A549 (cell line): ENCODE results near the gene ZNF521. TPM values are rescaled to one million over a fixed set of nuclear protein-coding genes. Genes with fewer than 3 reads are reported as not detected.

Experiments
- ATAC-seq, 2 experiments: fragments of 200-7000 bp in 1 of 2; fragments of >200 bp in 1 of 2; cut with Nextera tagmentation in 1 of 2; cut with Tn5 transposase in 1 of 2; 3 replicates each; pipeline versions ENCODE4 v1.8.0 to v1.9.1; 2018 to 2020; ENCODE audit warnings: mild to moderate bottlenecking in 1 of 2, moderate library complexity in 1 of 2
- CTCF ChIA-PET: fragments of 300-600 bp; sonication (Branson Sonifier 250); formaldehyde crosslinking; extraction: SDS; loops from one replicate; lab custom pipeline; 2021; ENCODE audit warnings: antibody characterized with exemption, inconsistent platforms; lab: Yijun Ruan, JAX
- POLR2A ChIA-PET: fragments of 350-600 bp; formaldehyde crosslinking; extraction: SDS; loops from one replicate; lab custom pipeline; 2021; ENCODE audit warnings: antibody characterized with exemption, inconsistent platforms; lab: Yijun Ruan, JAX
- DNase-seq, 2 experiments: peaks; one replicate each; pipeline versions ENCODE4 v3.0.0 to v3.0.0-alpha.2; 2011 to 2016; ENCODE audit warnings: low read depth in 1 of 2, low spot score in 1 of 2
- FAIRE-seq: peaks from 2 replicates; lab custom pipeline; 2011; peaks lifted over from hg19 to GRCh38; lab: Jason Lieb, UNC
- H3K27ac ChIP-seq, 2 experiments: fragments of >200 bp; sonication (Bioruptor Twin); formaldehyde crosslinking; 3 replicates each; pipeline ENCODE4 v1.5.1; 2016 to 2017
- H3K4me1 ChIP-seq: fragments of >200 bp; sonication (Bioruptor Twin); formaldehyde crosslinking; 3 replicates; pipeline ENCODE4 v1.6.1; 2016
- H3K4me2 ChIP-seq: fragments of >200 bp; sonication (Bioruptor Twin); formaldehyde crosslinking; 3 replicates; pipeline ENCODE4 v1.6.1; 2016
- H3K4me3 ChIP-seq: fragments of >200 bp; sonication (Bioruptor Twin); formaldehyde crosslinking; 3 replicates; pipeline ENCODE4 v1.5.1; 2016
- H3K9me3 ChIP-seq: fragments of >200 bp; sonication (Bioruptor Twin); formaldehyde crosslinking; 3 replicates; pipeline ENCODE4 v1.6.1; 2016
- CBX2 ChIP-seq: fragments of 200-600 bp; sonication (generic); IDR thresholded peaks from 2 replicates; pipeline ENCODE4 v1.6.1; 2016; ENCODE audit warnings: low read depth, mild to moderate bottlenecking, borderline replicate concordance
- CBX8 ChIP-seq: fragments of 200-600 bp; sonication (generic); IDR thresholded peaks from 2 replicates; pipeline ENCODE4 v1.6.1; 2016
- CHD4 ChIP-seq: fragments of 200-600 bp; sonication (generic); IDR thresholded peaks from 2 replicates; pipeline ENCODE4 v1.6.1; 2016; ENCODE audit warnings: antibody characterized with exemption, mild to moderate bottlenecking, borderline replicate concordance
- FOXS1 ChIP-seq: fragments of 250-450 bp; sonication (Bioruptor Pico); IDR thresholded peaks from 2 replicates; pipeline ENCODE4 v1.5.0; 2020; ENCODE audit warnings: mild to moderate bottlenecking, moderate library complexity
- HOXA7 ChIP-seq: fragments of 250-450 bp; sonication (Bioruptor Pico); IDR thresholded peaks from 2 replicates; pipeline ENCODE4 v1.5.0; 2020; ENCODE audit warnings: mild to moderate bottlenecking, moderate library complexity
- HOXB13 ChIP-seq: fragments of 250-450 bp; sonication (Bioruptor Pico); IDR thresholded peaks from 2 replicates; pipeline ENCODE4 v1.5.0; 2020; ENCODE audit warnings: low read depth, mild to moderate bottlenecking, moderate library complexity
- HOXB5 ChIP-seq: fragments of 250-450 bp; sonication (Bioruptor Pico); IDR thresholded peaks from 2 replicates; pipeline ENCODE4 v1.5.0; 2020; ENCODE audit warnings: mild to moderate bottlenecking, moderate library complexity
- KDM5A ChIP-seq: fragments of 200-600 bp; sonication (generic); IDR thresholded peaks from 2 replicates; pipeline ENCODE4 v1.6.1; 2016; ENCODE audit warnings: antibody characterized with exemption, mild to moderate bottlenecking
- POLR2A ChIP-seq: IDR thresholded peaks from 2 replicates; pipeline ENCODE4 v1.6.1; 2012; ENCODE audit warnings: mild to moderate bottlenecking, low read length
- RAD21 ChIP-seq, 2 experiments: fragments of >200 bp in 1 of 2; sonication (Bioruptor Twin) in 1 of 2; formaldehyde crosslinking in 1 of 2; IDR thresholded peaks in 1 of 2; conservative IDR thresholded peaks in 1 of 2; 2 replicates in 1 of 2; 3 replicates in 1 of 2; pipeline ENCODE4 v1.6.1; 2012 to 2018; ENCODE audit warnings: inconsistent platforms in 1 of 2
- RNF2 ChIP-seq: fragments of 200-600 bp; sonication (generic); IDR thresholded peaks from 2 replicates; pipeline ENCODE4 v1.6.1; 2016; ENCODE audit warnings: low read depth, mild to moderate bottlenecking, antibody characterized with exemption, moderate library complexity, borderline replicate concordance
- TFCP2L1 ChIP-seq: fragments of 250-450 bp; sonication (Bioruptor Pico); IDR thresholded peaks from 2 replicates; pipeline ENCODE4 v1.5.0; 2021; ENCODE audit warnings: mild to moderate bottlenecking
- TP53 ChIP-seq: fragments of 250-450 bp; sonication (Bioruptor Pico); IDR thresholded peaks from 2 replicates; pipeline ENCODE4 v1.5.0; 2021; ENCODE audit warnings: mild to moderate bottlenecking, moderate library complexity
- ZC3H11A ChIP-seq: fragments of 450-650 bp; IDR thresholded peaks from 2 replicates; pipeline ENCODE4 v1.6.1; 2014; ENCODE audit warnings: antibody characterized with exemption, mild to moderate bottlenecking
- ZFP36 ChIP-seq: fragments of 450-650 bp; IDR thresholded peaks from 2 replicates; pipeline ENCODE4 v1.6.1; 2014; ENCODE audit warnings: borderline replicate concordance; ENCODE audit not compliant: partially characterized antibody
- WGBS: methylation state at CpG from one replicate; pipeline ENCODE4 v1.1.6; 2017; ENCODE audit errors: missing lambda C conversion rate; 5-methylcytosine and 5-hydroxymethylcytosine counted together
- polyA plus RNA-seq, 4 experiments: library from polyadenylated mRNA; depleted of rRNA in 3 of 4; stranded (reverse); fragments of >200 nt; fragmentation: RNase III in 1 of 4; extraction: RNeasy Plus Mini Kit Qiagen cat#74134 plus additional on column Dnase treatment in 1 of 4; gene quantifications; 2 replicates in 3 of 4; 3 replicates in 1 of 4; pipeline ENCODE4 v1.2.3, GENCODE V29; 2011 to 2017
- TF ChIP-seq, protein P1 (sequence below): fragments of 200-600 bp; sonication (generic); IDR thresholded peaks from 2 replicates; pipeline ENCODE4 v1.6.1; 2016; ENCODE audit warnings: antibody characterized with exemption, mild to moderate bottlenecking, moderate library complexity
- TF ChIP-seq, protein P2 (sequence below): fragments of 450-650 bp; IDR thresholded peaks from 2 replicates; pipeline ENCODE4 v1.6.1; 2014; ENCODE audit warnings: antibody characterized with exemption
- TF ChIP-seq, protein P3 (sequence below): fragments of 150-350 bp; IDR thresholded peaks from 2 replicates; pipeline ENCODE4 v1.6.1; 2014; ENCODE audit warnings: low read depth, mild to moderate bottlenecking, low read length
- TF ChIP-seq, protein P4 (sequence below): IDR thresholded peaks from 2 replicates; pipeline ENCODE4 v1.6.1; 2012
- TF ChIP-seq, protein P5 (sequence below): fragments of >200 bp; sonication (Bioruptor Twin); formaldehyde crosslinking; IDR thresholded peaks from 2 replicates; pipeline ENCODE4 v1.6.1; 2016

Gene ZNF521
- polyA plus RNA-seq, 2 of the 4 experiments (the other 2 are of a cell fraction): not detected

DNA sequence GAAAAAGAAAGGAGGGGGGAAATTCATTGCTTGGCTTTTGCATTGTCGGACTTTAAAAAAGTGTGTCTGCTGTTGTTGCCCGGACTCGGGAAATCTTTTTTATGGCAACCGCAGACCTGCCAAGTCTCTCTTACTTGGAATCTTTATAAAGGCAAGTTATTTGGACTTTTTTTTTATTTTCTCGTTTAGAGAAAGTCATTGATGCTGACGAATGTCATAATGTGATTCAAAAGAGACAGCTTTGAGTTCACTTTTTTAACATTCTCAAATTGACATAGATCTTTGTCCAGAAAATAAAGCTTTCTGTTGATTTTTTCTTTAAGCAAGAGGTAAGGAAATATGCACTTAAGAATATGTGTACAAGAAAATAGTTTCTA lies 651 bp upstream of the ZNF521 start:
- peak overlapping the region; percentile 37; the same call in 2 of the 3 replicates for H3K4me3 ChIP-seq
- H3K4me1 ChIP-seq: peaks cover 16% of the 10 kb centered on the region; the same call in 2 of the 3 replicates
- ChIA-PET CTCF (interaction anchor here (0.6 kb wide), 2 partner anchors 686 to 864 kb away, joined by 3 read pairs; no protein-coding TSS in a partner anchor), POLR2A (no interaction called here)
- TF ChIP-seq, protein P1, sequence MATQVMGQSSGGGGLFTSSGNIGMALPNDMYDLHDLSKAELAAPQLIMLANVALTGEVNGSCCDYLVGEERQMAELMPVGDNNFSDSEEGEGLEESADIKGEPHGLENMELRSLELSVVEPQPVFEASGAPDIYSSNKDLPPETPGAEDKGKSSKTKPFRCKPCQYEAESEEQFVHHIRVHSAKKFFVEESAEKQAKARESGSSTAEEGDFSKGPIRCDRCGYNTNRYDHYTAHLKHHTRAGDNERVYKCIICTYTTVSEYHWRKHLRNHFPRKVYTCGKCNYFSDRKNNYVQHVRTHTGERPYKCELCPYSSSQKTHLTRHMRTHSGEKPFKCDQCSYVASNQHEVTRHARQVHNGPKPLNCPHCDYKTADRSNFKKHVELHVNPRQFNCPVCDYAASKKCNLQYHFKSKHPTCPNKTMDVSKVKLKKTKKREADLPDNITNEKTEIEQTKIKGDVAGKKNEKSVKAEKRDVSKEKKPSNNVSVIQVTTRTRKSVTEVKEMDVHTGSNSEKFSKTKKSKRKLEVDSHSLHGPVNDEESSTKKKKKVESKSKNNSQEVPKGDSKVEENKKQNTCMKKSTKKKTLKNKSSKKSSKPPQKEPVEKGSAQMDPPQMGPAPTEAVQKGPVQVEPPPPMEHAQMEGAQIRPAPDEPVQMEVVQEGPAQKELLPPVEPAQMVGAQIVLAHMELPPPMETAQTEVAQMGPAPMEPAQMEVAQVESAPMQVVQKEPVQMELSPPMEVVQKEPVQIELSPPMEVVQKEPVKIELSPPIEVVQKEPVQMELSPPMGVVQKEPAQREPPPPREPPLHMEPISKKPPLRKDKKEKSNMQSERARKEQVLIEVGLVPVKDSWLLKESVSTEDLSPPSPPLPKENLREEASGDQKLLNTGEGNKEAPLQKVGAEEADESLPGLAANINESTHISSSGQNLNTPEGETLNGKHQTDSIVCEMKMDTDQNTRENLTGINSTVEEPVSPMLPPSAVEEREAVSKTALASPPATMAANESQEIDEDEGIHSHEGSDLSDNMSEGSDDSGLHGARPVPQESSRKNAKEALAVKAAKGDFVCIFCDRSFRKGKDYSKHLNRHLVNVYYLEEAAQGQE: no peak
- TF ChIP-seq CBX8: peak; percentile 58; the same call in 1 of the 2 replicates
- 2% methylated on average over 6 of the region's 6 CpGs for WGBS
- FAIRE-seq (no peak), DNase-seq (no peak), ATAC-seq (no peak)
- no peaks in the 10 kb centered on the region for H3K9me3 ChIP-seq
- H3K4me2 ChIP-seq: peak overlapping the region; percentile 97
- H3K27ac ChIP-seq: no peak overlapping the region

DNA sequence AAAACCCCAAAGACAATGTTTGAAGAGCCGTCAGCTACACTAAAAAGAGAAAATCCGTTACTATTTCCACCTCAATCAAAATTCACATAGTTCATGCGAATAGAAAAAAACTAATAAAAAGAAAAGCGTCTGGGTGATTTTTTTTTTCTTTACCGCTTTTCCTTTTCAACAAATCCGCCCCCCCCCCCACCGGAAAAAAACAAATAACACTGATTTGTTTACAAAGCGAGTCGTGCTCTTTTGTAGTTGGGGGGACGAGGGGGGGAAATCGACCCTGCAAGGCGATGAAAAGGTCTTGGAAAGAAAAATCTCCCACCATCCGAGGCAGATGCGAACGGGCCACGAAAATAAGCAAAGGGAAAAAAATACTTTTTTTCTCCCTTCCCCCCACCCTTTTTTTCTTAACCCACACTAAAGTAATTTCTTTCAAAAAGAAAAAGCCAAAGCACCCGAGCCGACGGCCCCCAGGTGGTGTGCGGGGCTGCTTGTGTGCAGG lies 638 bp downstream of the ZNF521 start:
- peak; percentile 38 for TF ChIP-seq ZFP36
- peak; percentile 98; the same call in 1 of the 2 replicates for TF ChIP-seq CBX8
- TF ChIP-seq RAD21 (conservative IDR thresholded peaks at IDR 0.05 in 1 of 2, IDR thresholded peaks at IDR 0.05 in 1 of 2): no peak
- peak; percentile 100 for TF ChIP-seq RNF2
- peaks cover 16% of the 10 kb centered on the region; the same call in 2 of the 3 replicates for H3K4me1 ChIP-seq
- H3K9me3 ChIP-seq: no peaks in the 10 kb centered on the region
- CTCF ChIA-PET: no interaction called here
- no peak for DNase-seq
- peak overlapping the region; percentile 49 for H3K4me3 ChIP-seq
- peak overlapping the region; percentile 97 for H3K4me2 ChIP-seq
- POLR2A ChIA-PET: no interaction called here
- FAIRE-seq: no peak
- no peak for ATAC-seq
- H3K27ac ChIP-seq: no peak overlapping the region
- WGBS: 2% methylated on average over 20 of the region's 20 CpGs

DNA sequence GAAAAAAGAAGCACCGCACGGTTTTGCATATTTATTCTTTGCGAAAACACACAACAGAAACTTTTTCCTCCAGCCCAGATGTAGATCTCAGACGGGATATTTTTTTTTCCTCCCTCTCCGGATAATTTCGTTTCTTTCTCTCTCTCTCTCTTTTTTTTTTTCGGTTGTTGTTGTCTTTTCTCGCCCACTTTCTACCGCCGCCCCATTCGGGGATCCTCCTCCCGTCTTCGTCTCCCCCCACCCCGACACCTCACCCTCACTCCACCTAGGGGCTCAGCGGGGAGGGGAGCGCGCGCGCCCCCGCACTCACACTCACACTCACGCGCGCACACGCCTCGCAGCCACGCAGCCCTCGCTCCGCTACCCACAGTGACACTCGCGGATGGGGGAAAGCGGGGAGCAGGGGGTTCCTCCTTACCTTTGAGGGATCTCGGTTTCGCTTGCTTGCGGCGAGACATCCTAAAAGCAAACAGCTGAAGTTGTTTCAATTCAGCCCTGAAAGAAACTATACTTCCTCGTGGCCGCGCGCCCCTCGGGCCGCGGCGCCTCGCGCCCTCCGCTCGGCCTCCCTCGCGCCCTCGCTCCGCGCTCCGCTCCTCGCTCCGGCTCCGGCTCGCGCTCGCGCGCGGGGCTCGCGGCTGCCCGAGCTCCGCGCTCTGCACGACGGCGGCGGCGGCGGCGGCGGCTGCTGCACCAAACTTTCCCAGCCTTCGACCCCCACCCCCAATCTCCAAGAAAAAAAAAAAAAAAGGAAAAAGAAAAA lies 1.3 kb downstream of the ZNF521 start:
- FAIRE-seq (no peak), DNase-seq (no peak), ATAC-seq (no peak; a peak in 1 of 6 replicates)
- H3K4me1 ChIP-seq: peaks cover 16% of the 10 kb centered on the region; the same call in 2 of the 3 replicates
- ChIA-PET CTCF (no interaction called here), POLR2A (no interaction called here)
- no peak overlapping the region for H3K27ac ChIP-seq
- peak overlapping the region; percentile 97 for H3K4me2 ChIP-seq
- H3K9me3 ChIP-seq: no peaks in the 10 kb centered on the region
- peak overlapping the region; percentile 35 for H3K4me3 ChIP-seq
- peak; percentile 88; the same call in 1 of the 2 replicates for TF ChIP-seq RNF2
- no peak for TF ChIP-seq TP53
- no peak for TF ChIP-seq FOXS1 (CRISPR knock-in tag)
- WGBS: 2% methylated on average over 15 of the region's 76 CpGs

DNA sequence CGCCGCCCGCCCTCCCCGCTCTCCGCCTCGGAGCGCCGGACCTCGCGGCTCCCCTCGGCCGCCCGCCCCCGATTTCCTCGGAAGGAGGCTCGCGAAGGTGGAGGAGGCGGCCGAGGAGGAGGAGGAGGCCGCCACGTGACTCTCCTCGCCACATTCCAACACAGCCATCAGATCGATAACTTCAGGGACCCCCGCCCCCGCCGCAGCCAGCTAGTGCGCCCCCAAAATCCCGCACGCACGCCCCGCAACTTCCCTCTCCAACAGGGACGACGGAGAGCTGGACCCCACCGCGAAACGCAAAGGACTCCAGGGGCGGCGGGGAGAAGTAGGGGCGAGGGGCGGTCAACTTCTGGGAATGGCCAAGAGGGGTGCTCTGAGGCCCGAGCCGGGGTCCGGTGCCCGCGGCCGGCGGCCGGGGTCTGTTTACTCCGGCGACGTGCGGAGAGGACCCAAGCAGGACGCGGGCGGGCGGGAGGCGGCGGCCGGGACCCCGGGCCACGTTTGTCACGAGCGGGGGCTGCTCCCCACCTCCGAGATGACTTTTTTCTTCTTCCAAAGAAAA lies 2.0 kb downstream of the ZNF521 start:
- ATAC-seq (no peak), DNase-seq (no peak), FAIRE-seq (no peak)
- Histone ChIP-seq H3K4me2 (peak overlapping the region; percentile 97), H3K4me3 (peak overlapping the region; percentile 35; the same call in 2 of the 3 replicates), H3K4me1 (peaks cover 16% of the 10 kb centered on the region; the same call in 2 of the 3 replicates), H3K27ac (no peak overlapping the region), H3K9me3 (no peaks in the 10 kb centered on the region)
- 6% methylated on average over 2 of the region's 64 CpGs for WGBS
- no peak for TF ChIP-seq HOXB13 (CRISPR knock-in tag)
- TF ChIP-seq, protein P2, sequence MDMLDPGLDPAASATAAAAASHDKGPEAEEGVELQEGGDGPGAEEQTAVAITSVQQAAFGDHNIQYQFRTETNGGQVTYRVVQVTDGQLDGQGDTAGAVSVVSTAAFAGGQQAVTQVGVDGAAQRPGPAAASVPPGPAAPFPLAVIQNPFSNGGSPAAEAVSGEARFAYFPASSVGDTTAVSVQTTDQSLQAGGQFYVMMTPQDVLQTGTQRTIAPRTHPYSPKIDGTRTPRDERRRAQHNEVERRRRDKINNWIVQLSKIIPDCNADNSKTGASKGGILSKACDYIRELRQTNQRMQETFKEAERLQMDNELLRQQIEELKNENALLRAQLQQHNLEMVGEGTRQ: no peak
- TF ChIP-seq HOXA7 (CRISPR knock-in tag): no peak
- TF ChIP-seq, protein P3, sequence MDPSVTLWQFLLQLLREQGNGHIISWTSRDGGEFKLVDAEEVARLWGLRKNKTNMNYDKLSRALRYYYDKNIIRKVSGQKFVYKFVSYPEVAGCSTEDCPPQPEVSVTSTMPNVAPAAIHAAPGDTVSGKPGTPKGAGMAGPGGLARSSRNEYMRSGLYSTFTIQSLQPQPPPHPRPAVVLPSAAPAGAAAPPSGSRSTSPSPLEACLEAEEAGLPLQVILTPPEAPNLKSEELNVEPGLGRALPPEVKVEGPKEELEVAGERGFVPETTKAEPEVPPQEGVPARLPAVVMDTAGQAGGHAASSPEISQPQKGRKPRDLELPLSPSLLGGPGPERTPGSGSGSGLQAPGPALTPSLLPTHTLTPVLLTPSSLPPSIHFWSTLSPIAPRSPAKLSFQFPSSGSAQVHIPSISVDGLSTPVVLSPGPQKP: no peak
- TF ChIP-seq RAD21 (conservative IDR thresholded peaks at IDR 0.05 in 1 of 2, IDR thresholded peaks at IDR 0.05 in 1 of 2): no peak
- TF ChIP-seq TFCP2L1 (CRISPR knock-in tag): no peak
- TF ChIP-seq KDM5A: no peak
- no peak for TF ChIP-seq HOXB5 (CRISPR knock-in tag)
- no peak for TF ChIP-seq CBX2
- TF ChIP-seq, protein P4, sequence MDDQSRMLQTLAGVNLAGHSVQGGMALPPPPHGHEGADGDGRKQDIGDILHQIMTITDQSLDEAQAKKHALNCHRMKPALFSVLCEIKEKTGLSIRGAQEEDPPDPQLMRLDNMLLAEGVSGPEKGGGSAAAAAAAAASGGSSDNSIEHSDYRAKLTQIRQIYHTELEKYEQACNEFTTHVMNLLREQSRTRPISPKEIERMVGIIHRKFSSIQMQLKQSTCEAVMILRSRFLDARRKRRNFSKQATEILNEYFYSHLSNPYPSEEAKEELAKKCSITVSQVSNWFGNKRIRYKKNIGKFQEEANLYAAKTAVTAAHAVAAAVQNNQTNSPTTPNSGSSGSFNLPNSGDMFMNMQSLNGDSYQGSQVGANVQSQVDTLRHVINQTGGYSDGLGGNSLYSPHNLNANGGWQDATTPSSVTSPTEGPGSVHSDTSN: no peak
- no peak for TF ChIP-seq CHD4
- TF ChIP-seq ZFP36: no peak
- TF ChIP-seq TP53: no peak
- TF ChIP-seq, protein P5, sequence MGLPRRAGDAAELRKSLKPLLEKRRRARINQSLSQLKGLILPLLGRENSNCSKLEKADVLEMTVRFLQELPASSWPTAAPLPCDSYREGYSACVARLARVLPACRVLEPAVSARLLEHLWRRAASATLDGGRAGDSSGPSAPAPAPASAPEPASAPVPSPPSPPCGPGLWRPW: no peak
- TF ChIP-seq POLR2A: no peak
- no peak for TF ChIP-seq ZC3H11A
- CTCF ChIA-PET: no interaction called here
- POLR2A ChIA-PET: no interaction called here
